K562 (cell line): ENCODE measurements around the gene CHD5. TPM values are rescaled to one million over a fixed set of nuclear protein-coding genes. Genes with fewer than 3 reads are reported as not detected.

Source experiments
- ATAC-seq: fragments of 200-7000 bp; cut with Tn5 transposase; 3 replicates; pipeline ENCODE4 v1.9.1; 2020; ENCODE audit warnings: moderate library complexity
- BruUV-seq: library from RNA; stranded (reverse); fragments of 400-500 nt; replicated peaks from 2 replicates; lab custom pipeline; 2021; lab: Mats Ljungman, UMichigan
- CTCF ChIA-PET: fragments of 300-600 bp; formaldehyde crosslinking; extraction: SDS; loops from one replicate; lab custom pipeline; 2021; ENCODE audit warnings: low intra/inter-chr PET ratio; lab: Yijun Ruan, JAX
- POLR2A ChIA-PET: fragments of 300-600, 350-650 bp; sonication (Branson Sonifier 250); formaldehyde crosslinking; extraction: SDS; loops from one replicate; lab custom pipeline; 2021; ENCODE audit warnings: antibody characterized with exemption, inconsistent platforms; lab: Yijun Ruan, JAX
- DNase-seq, 4 experiments: peaks; one replicate each; pipeline versions ENCODE4 v3.0.0 to v3.0.0-alpha.2; 2011 to 2018; ENCODE audit warnings: low spot score in 3 of 4, mixed read lengths in 3 of 4; ENCODE audit errors: extremely low read depth in 1 of 4
- FAIRE-seq: peaks from 2 replicates; lab custom pipeline; 2011; peaks lifted over from hg19 to GRCh38; lab: Jason Lieb, UNC
- H2AFZ ChIP-seq: 2 replicates; pipeline ENCODE4 v1.6.0; 2011; ENCODE audit warnings: low read depth, low read length, control low read depth, inconsistent platforms
- H3K27ac ChIP-seq: fragments of 200-600 bp; 3 replicates; pipeline ENCODE4 v1.8.0; 2011; ENCODE audit warnings: low read depth, mild to moderate bottlenecking, control low read depth, inconsistent platforms, low read length, moderate library complexity, mixed read lengths; ENCODE audit errors: extremely low read depth
- H3K27me3 ChIP-seq, 2 experiments: fragments of 300-600 bp in 1 of 2; 2 replicates in 1 of 2; 3 replicates in 1 of 2; pipeline versions ENCODE4 v1.6.0 to v1.8.0; 2011; ENCODE audit warnings: inconsistent platforms in 2 of 2, low read length in 2 of 2, mild to moderate bottlenecking in 1 of 2, mixed read lengths in 1 of 2, moderate library complexity in 1 of 2; ENCODE audit not compliant: control insufficient read depth in 2 of 2, insufficient read depth in 2 of 2
- H3K36me3 ChIP-seq: fragments of 300-600 bp; 3 replicates; pipeline ENCODE4 v1.8.0; 2011; ENCODE audit warnings: mild to moderate bottlenecking, low read length, inconsistent platforms; ENCODE audit not compliant: control insufficient read depth, insufficient read depth
- H3K4me1 ChIP-seq, 2 experiments: fragments of 200-600 bp in 1 of 2; replicated peaks in 1 of 2; 2 replicates in 1 of 2; 3 replicates in 1 of 2; pipeline versions ENCODE4 v1.5.1 to v1.8.0; 2011; ENCODE audit warnings: inconsistent platforms in 2 of 2, low read length in 2 of 2, mild to moderate bottlenecking in 1 of 2, mixed read lengths in 1 of 2, moderate library complexity in 1 of 2; ENCODE audit not compliant: control insufficient read depth in 2 of 2, insufficient read depth in 2 of 2
- H3K4me2 ChIP-seq: 2 replicates; pipeline ENCODE4 v1.6.1; 2011; ENCODE audit warnings: low read length, control low read depth, inconsistent platforms, mixed read lengths; ENCODE audit not compliant: insufficient read depth
- H3K4me3 ChIP-seq: fragments of 200-600 bp; sonication (generic), shearing (Covaris generic); 2 replicates; pipeline ENCODE4 v1.5.1; 2016; ENCODE audit warnings: control low read depth, inconsistent platforms
- H3K79me2 ChIP-seq: fragments of 200-600 bp; 3 replicates; pipeline ENCODE4 v1.8.0; 2011; ENCODE audit warnings: low read length, inconsistent platforms; ENCODE audit not compliant: control insufficient read depth, insufficient read depth
- H3K9ac ChIP-seq, 2 experiments: 2 replicates each; pipeline versions ENCODE4 v1.6.0 to v1.6.1; 2011; ENCODE audit warnings: low read depth in 2 of 2, low read length in 2 of 2, control low read depth in 1 of 2, inconsistent platforms in 1 of 2, mild to moderate bottlenecking in 1 of 2, mixed read lengths in 1 of 2; ENCODE audit not compliant: insufficient read depth in 1 of 2
- H3K9me1 ChIP-seq: one replicate; pipeline ENCODE4 v1.6.0; 2011; ENCODE audit warnings: inconsistent platforms, mild to moderate bottlenecking, low read length, moderate library complexity; ENCODE audit not compliant: control insufficient read depth, insufficient read depth
- H3K9me3 ChIP-seq: replicated peaks from 2 replicates; pipeline ENCODE4 v1.5.1; 2011; ENCODE audit warnings: low read depth, low read length, inconsistent platforms; ENCODE audit not compliant: control insufficient read depth, insufficient read depth
- H4K20me1 ChIP-seq: replicated peaks from 2 replicates; pipeline ENCODE4 v1.6.1; 2011; ENCODE audit warnings: low read length, inconsistent platforms, mixed read lengths; ENCODE audit not compliant: control insufficient read depth, insufficient read depth
- E2F6 ChIP-seq, 2 experiments: IDR thresholded peaks; 2 replicates each; pipeline ENCODE4 v1.6.1; 2011; ENCODE audit warnings: borderline replicate concordance in 1 of 2, control low read depth in 1 of 2, low read depth in 1 of 2, low read length in 1 of 2, mild to moderate bottlenecking in 1 of 2, mixed read lengths in 1 of 2, moderate library complexity in 1 of 2; ENCODE audit not compliant: insufficient read depth in 1 of 2, insufficient read length in 1 of 2, poor library complexity in 1 of 2, severe bottlenecking in 1 of 2; ENCODE audit errors: extremely low read depth in 1 of 2
- NFIC ChIP-seq: fragments of 450-650 bp; IDR thresholded peaks from 2 replicates; pipeline ENCODE4 v1.6.1; 2017; ENCODE audit warnings: mild to moderate bottlenecking, inconsistent platforms
- NFIX ChIP-seq: fragments of 250-450 bp; sonication (Bioruptor Pico); IDR thresholded peaks from 2 replicates; pipeline ENCODE4 v1.4.0; 2020; ENCODE audit warnings: low read depth, mild to moderate bottlenecking, moderate library complexity
- POU5F1 ChIP-seq: fragments of 150-350 bp; IDR thresholded peaks from 2 replicates; pipeline ENCODE4 v1.6.1; 2014; ENCODE audit warnings: borderline replicate concordance, low read length, low read depth, mild to moderate bottlenecking; ENCODE audit not compliant: partially characterized antibody
- ZNF347 ChIP-seq: fragments of 450-650 bp; formaldehyde crosslinking; IDR thresholded peaks from 2 replicates; pipeline ENCODE4 v1.4.0; 2020; ENCODE audit warnings: low read depth, mild to moderate bottlenecking, moderate library complexity
- WGBS: fragments of 100-300 bp; shearing (Covaris generic); methylation state at CpG from one replicate; pipeline ENCODE4 v1.1.6; 2016; ENCODE audit warnings: low coverage, mixed read lengths; ENCODE audit not compliant: insufficient coverage; ENCODE audit errors: missing lambda C conversion rate; 5-methylcytosine and 5-hydroxymethylcytosine counted together
- in situ Hi-C: fragments of 300-500 bp; cut with MboI; formaldehyde crosslinking; loops from 4 replicates; pipeline ENCODE4 v1.15.0; 2018; ENCODE audit warnings: inconsistent platforms, mixed read lengths
- intact Hi-C: fragments of 100-400 bp; cut with micrococcal nuclease; formaldehyde crosslinking; loops from 2 replicates; pipeline ENCODE4 v1.14.2; 2022
- polyA plus RNA-seq, 8 experiments: library from polyadenylated mRNA; depleted of rRNA in 4 of 8; stranded (reverse) in 5 of 8; unstranded in 3 of 8; fragments of >200 nt; fragmentation: Nextera tagmentation in 2 of 8; fragmentation: Illumina TruSeq in 1 of 8; extraction: Ambion mirVana in 2 of 8; extraction: Trizol in 1 of 8; gene quantifications; 2 replicates each; pipeline versions ENCODE4 v1.2.1 to v1.2.3, GENCODE V29; 2011 to 2014; ENCODE audit warnings: inconsistent platforms in 1 of 8, missing spikeins in 1 of 8
- total RNA-seq, 7 experiments: library from RNA; depleted of rRNA in 6 of 7; stranded (reverse); fragments of >200 nt in 6 of 7; fragmentation: Illumina TruSeq in 2 of 7; extraction: Trizol in 2 of 7; gene quantifications; 2 replicates each; pipeline versions ENCODE4 v1.2.1 to v1.2.3, GENCODE V29; 2011 to 2021; ENCODE audit warnings: low replicate concordance in 1 of 7
- TF ChIP-seq, protein P1 (sequence below): fragments of 450-650 bp; IDR thresholded peaks from 2 replicates; pipeline ENCODE4 v1.6.1; 2016; ENCODE audit warnings: mild to moderate bottlenecking, moderate library complexity
- TF ChIP-seq, protein P2 (sequence below): sonication (generic); formaldehyde crosslinking; IDR thresholded peaks from 2 replicates; pipeline ENCODE4 v1.9.0; 2022; ENCODE audit warnings: mild to moderate bottlenecking, missing genetic modification reagents

The CHD5 gene
- total and polyA plus RNA-seq, 9 of the 15 experiments (the other 6 are each of a cell fraction or from before 2014, with no cell fraction given), result 0.03 to 0.52 (median 0.11) TPM; not detected in 2

GRCh38 chr1:6073480-6074053 lies 106.6 kb downstream of the CHD5 start:
- Histone ChIP-seq H3K4me1 (peaks cover 2 to 33% of the 10 kb centered on the region in 2 experiments; a peak in 4 of 5 replicates), H3K36me3 (no peaks in the 10 kb centered on the region), H3K4me3 (no peak overlapping the region), H3K27ac (no peak overlapping the region), H3K9me3 (no peaks in the 10 kb centered on the region), H3K9ac (peak overlapping the region in 1 of 2 experiments; percentile 72; a peak in 2 of 4 replicates), H3K79me2 (no peaks in the 10 kb centered on the region), H3K27me3 (peaks cover 39 to 66% of the 10 kb centered on the region in 2 experiments), H2AFZ (peak overlapping the region; percentile 19; the same call in 1 of the 2 replicates), H3K4me2 (no peak overlapping the region), H3K9me1 (peaks cover 2% of the 10 kb centered on the region), H4K20me1 (peaks cover 34% of the 10 kb centered on the region)
- in situ Hi-C loops, result no loop called here
- 59% methylated on average over 14 of the region's 15 CpGs for WGBS
- intact Hi-C loops, result no loop called here
- no TSS peak for BruUV-seq
- ChIA-PET POLR2A (interaction anchor here (1.1 to 1.4 kb wide), 3 partner anchors 9 to 39 kb away, joined by 3 to 5 read pairs (median 4); no protein-coding TSS in a partner anchor), CTCF (no interaction called here)
- FAIRE-seq, result no peak
- no peak for DNase-seq
- no peak for ATAC-seq
- TF ChIP-seq ZNF347 (CRISPR knock-in tag) (no peak), E2F6 (IDR thresholded peaks at IDR 0.05; ENCODE audit: borderline replicate concordance in 1 of 2, extremely low read depth in 1 of 2, insufficient read depth in 1 of 2, insufficient read length in 1 of 2, low read depth in 1 of 2, low read length in 1 of 2, poor library complexity in 1 of 2, severe bottlenecking in 1 of 2) (peak in 1 of 2 experiments; percentile 70), NFIC (peak; percentile 94), NFIX (CRISPR knock-in tag) (peak; percentile 50; the same call in 1 of the 2 replicates), POU5F1 (no peak)
- TF ChIP-seq, protein P1, sequence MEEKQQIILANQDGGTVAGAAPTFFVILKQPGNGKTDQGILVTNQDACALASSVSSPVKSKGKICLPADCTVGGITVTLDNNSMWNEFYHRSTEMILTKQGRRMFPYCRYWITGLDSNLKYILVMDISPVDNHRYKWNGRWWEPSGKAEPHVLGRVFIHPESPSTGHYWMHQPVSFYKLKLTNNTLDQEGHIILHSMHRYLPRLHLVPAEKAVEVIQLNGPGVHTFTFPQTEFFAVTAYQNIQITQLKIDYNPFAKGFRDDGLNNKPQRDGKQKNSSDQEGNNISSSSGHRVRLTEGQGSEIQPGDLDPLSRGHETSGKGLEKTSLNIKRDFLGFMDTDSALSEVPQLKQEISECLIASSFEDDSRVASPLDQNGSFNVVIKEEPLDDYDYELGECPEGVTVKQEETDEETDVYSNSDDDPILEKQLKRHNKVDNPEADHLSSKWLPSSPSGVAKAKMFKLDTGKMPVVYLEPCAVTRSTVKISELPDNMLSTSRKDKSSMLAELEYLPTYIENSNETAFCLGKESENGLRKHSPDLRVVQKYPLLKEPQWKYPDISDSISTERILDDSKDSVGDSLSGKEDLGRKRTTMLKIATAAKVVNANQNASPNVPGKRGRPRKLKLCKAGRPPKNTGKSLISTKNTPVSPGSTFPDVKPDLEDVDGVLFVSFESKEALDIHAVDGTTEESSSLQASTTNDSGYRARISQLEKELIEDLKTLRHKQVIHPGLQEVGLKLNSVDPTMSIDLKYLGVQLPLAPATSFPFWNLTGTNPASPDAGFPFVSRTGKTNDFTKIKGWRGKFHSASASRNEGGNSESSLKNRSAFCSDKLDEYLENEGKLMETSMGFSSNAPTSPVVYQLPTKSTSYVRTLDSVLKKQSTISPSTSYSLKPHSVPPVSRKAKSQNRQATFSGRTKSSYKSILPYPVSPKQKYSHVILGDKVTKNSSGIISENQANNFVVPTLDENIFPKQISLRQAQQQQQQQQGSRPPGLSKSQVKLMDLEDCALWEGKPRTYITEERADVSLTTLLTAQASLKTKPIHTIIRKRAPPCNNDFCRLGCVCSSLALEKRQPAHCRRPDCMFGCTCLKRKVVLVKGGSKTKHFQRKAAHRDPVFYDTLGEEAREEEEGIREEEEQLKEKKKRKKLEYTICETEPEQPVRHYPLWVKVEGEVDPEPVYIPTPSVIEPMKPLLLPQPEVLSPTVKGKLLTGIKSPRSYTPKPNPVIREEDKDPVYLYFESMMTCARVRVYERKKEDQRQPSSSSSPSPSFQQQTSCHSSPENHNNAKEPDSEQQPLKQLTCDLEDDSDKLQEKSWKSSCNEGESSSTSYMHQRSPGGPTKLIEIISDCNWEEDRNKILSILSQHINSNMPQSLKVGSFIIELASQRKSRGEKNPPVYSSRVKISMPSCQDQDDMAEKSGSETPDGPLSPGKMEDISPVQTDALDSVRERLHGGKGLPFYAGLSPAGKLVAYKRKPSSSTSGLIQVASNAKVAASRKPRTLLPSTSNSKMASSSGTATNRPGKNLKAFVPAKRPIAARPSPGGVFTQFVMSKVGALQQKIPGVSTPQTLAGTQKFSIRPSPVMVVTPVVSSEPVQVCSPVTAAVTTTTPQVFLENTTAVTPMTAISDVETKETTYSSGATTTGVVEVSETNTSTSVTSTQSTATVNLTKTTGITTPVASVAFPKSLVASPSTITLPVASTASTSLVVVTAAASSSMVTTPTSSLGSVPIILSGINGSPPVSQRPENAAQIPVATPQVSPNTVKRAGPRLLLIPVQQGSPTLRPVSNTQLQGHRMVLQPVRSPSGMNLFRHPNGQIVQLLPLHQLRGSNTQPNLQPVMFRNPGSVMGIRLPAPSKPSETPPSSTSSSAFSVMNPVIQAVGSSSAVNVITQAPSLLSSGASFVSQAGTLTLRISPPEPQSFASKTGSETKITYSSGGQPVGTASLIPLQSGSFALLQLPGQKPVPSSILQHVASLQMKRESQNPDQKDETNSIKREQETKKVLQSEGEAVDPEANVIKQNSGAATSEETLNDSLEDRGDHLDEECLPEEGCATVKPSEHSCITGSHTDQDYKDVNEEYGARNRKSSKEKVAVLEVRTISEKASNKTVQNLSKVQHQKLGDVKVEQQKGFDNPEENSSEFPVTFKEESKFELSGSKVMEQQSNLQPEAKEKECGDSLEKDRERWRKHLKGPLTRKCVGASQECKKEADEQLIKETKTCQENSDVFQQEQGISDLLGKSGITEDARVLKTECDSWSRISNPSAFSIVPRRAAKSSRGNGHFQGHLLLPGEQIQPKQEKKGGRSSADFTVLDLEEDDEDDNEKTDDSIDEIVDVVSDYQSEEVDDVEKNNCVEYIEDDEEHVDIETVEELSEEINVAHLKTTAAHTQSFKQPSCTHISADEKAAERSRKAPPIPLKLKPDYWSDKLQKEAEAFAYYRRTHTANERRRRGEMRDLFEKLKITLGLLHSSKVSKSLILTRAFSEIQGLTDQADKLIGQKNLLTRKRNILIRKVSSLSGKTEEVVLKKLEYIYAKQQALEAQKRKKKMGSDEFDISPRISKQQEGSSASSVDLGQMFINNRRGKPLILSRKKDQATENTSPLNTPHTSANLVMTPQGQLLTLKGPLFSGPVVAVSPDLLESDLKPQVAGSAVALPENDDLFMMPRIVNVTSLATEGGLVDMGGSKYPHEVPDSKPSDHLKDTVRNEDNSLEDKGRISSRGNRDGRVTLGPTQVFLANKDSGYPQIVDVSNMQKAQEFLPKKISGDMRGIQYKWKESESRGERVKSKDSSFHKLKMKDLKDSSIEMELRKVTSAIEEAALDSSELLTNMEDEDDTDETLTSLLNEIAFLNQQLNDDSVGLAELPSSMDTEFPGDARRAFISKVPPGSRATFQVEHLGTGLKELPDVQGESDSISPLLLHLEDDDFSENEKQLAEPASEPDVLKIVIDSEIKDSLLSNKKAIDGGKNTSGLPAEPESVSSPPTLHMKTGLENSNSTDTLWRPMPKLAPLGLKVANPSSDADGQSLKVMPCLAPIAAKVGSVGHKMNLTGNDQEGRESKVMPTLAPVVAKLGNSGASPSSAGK, result peak; percentile 13; the same call in 1 of the 2 replicates
- TF ChIP-seq, protein P2, sequence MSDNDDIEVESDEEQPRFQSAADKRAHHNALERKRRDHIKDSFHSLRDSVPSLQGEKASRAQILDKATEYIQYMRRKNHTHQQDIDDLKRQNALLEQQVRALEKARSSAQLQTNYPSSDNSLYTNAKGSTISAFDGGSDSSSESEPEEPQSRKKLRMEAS (CRISPR knock-in tag), result peak; percentile 80
